PC-9 (cell line): ENCODE results near the gene MAP4K5. TPM values are rescaled to one million over a fixed set of nuclear protein-coding genes. Genes with fewer than 3 reads are reported as not detected.

Experiments used
- BruUV-seq: library from RNA; stranded (reverse); fragments of 400-500 nt; replicated peaks from 2 replicates; lab custom pipeline; 2021; lab: Mats Ljungman, UMichigan
- CTCF ChIA-PET: fragments of 300-600 bp; sonication (Branson Sonifier 250); formaldehyde crosslinking; loops from one replicate; lab custom pipeline; 2022; ENCODE audit warnings: antibody characterized with exemption; lab: Charles Lee
- POLR2A ChIA-PET: fragments of 300-600 bp; sonication (Branson Sonifier 250); formaldehyde crosslinking; loops from one replicate; lab custom pipeline; 2022; ENCODE audit warnings: antibody characterized with exemption; ENCODE audit not compliant: unreplicated experiment; lab: Charles Lee
- DNase-seq, 2 experiments: peaks; one replicate each; pipeline versions ENCODE4 v3.0.0 to v3.0.0-alpha.2; 2015 to 2022; ENCODE audit warnings: mixed read lengths in 1 of 2
- H2AFZ ChIP-seq: fragments of 200-600 bp; sonication (generic); 2 replicates; pipeline ENCODE4 v1.8.1; 2017; ENCODE audit warnings: antibody characterized with exemption
- H3F3A ChIP-seq: fragments of 200-600 bp; sonication (generic); 2 replicates; pipeline ENCODE4 v1.8.1; 2017; ENCODE audit warnings: antibody characterized with exemption, mild to moderate bottlenecking, low read depth; ENCODE audit not compliant: insufficient read depth
- H3K27ac ChIP-seq: fragments of 200-600 bp; sonication (generic); 2 replicates; pipeline ENCODE4 v1.6.1; 2016; ENCODE audit warnings: mixed run types
- H3K27me3 ChIP-seq: fragments of 200-600 bp; sonication (generic); 2 replicates; pipeline ENCODE4 v1.6.1; 2016; ENCODE audit warnings: low read depth, mixed run types; ENCODE audit not compliant: insufficient read depth
- H3K36me3 ChIP-seq: fragments of 200-600 bp; sonication (generic); 2 replicates; pipeline ENCODE4 v1.6.1; 2016; ENCODE audit warnings: low read depth, mixed run types
- H3K4me1 ChIP-seq: fragments of 200-600 bp; sonication (generic); replicated peaks from 2 replicates; pipeline ENCODE4 v1.6.1; 2016; ENCODE audit warnings: mixed run types; ENCODE audit not compliant: insufficient read depth
- H3K4me2 ChIP-seq: fragments of 200-600 bp; sonication (generic); 2 replicates; pipeline ENCODE4 v1.6.1; 2017; ENCODE audit warnings: mixed run types
- H3K4me3 ChIP-seq: fragments of 200-600 bp; sonication (generic); 2 replicates; pipeline ENCODE4 v1.6.1; 2016; ENCODE audit warnings: mixed run types
- H3K79me2 ChIP-seq: fragments of 200-600 bp; sonication (generic); 2 replicates; pipeline ENCODE4 v1.6.1; 2017; ENCODE audit warnings: low read depth, mixed run types
- H3K9me2 ChIP-seq: fragments of 200-600 bp; sonication (generic); 2 replicates; pipeline ENCODE4 v1.8.1; 2017; ENCODE audit warnings: mild to moderate bottlenecking; ENCODE audit not compliant: insufficient read depth
- H3K9me3 ChIP-seq: fragments of 200-600 bp; sonication (generic); 2 replicates; pipeline ENCODE4 v1.8.1; 2016; ENCODE audit warnings: low read depth; ENCODE audit not compliant: insufficient read depth
- H4K20me1 ChIP-seq: fragments of 200-600 bp; sonication (generic); 2 replicates; pipeline ENCODE4 v1.8.1; 2017; ENCODE audit not compliant: insufficient read depth
- CTCF ChIP-seq: fragments of 200-600 bp; sonication (generic); conservative IDR thresholded peaks from 2 replicates; pipeline ENCODE4 v1.6.1; 2017; ENCODE audit warnings: mixed run types, antibody characterized with exemption, mild to moderate bottlenecking, moderate library complexity
- EZH2 ChIP-seq: fragments of 200-600 bp; sonication (generic); IDR thresholded peaks from 2 replicates; pipeline ENCODE4 v1.8.0; 2017; ENCODE audit warnings: antibody characterized with exemption, low read depth
- intact Hi-C: fragments of 100-400 bp; cut with micrococcal nuclease; formaldehyde crosslinking; loops from one replicate; pipeline ENCODE4 v1.10.0; 2022; ENCODE audit not compliant: unreplicated experiment
- total RNA-seq: library from RNA; stranded (reverse); gene quantifications from 2 replicates; pipeline ENCODE4 v1.2.3, GENCODE V29; 2021

MAP4K5 gene
- total RNA-seq, 1 experiment from 2014 or later: 51.8 TPM

GRCh38 chr14:50488521-50488920 lies 43.8 kb downstream of the MAP4K5 start:
- H2AFZ ChIP-seq: no peak overlapping the region
- H3K9me2 ChIP-seq: no peaks in the 10 kb centered on the region
- ChIA-PET POLR2A (no interaction called here), CTCF (no interaction called here)
- H3F3A ChIP-seq: no peaks in the 10 kb centered on the region
- peaks cover 22% of the 10 kb centered on the region for H3K36me3 ChIP-seq
- H3K79me2 ChIP-seq: peaks cover 21% of the 10 kb centered on the region; the same call in 1 of the 2 replicates
- H3K27me3 ChIP-seq: no peaks in the 10 kb centered on the region
- H3K4me2 ChIP-seq: no peak overlapping the region
- no peaks in the 10 kb centered on the region; the same call in 1 of the 2 replicates for H3K9me3 ChIP-seq
- BruUV-seq: no TSS peak
- no peaks in the 10 kb centered on the region for H4K20me1 ChIP-seq
- TF ChIP-seq EZH2: no peak
- TF ChIP-seq CTCF: no peak
- DNase-seq: no peak
- no peak overlapping the region for H3K27ac ChIP-seq
- no peaks in the 10 kb centered on the region for H3K4me1 ChIP-seq
- intact Hi-C loops: no loop called here
- no peak overlapping the region for H3K4me3 ChIP-seq

GRCh38 chr14:50479041-50479440 lies 53.3 kb downstream of the MAP4K5 start:
- CTCF ChIA-PET: no interaction called here
- intact Hi-C loops: no loop called here
- peaks cover 17% of the 10 kb centered on the region for H3K9me3 ChIP-seq
- no peak for DNase-seq
- H4K20me1 ChIP-seq: no peaks in the 10 kb centered on the region
- no peak overlapping the region for H3K27ac ChIP-seq
- no peak overlapping the region for H2AFZ ChIP-seq
- H3K4me1 ChIP-seq: no peaks in the 10 kb centered on the region
- peaks cover 44% of the 10 kb centered on the region for H3K36me3 ChIP-seq
- H3F3A ChIP-seq: no peaks in the 10 kb centered on the region
- H3K79me2 ChIP-seq: no peaks in the 10 kb centered on the region
- POLR2A ChIA-PET: no interaction called here
- no peak for TF ChIP-seq EZH2
- TF ChIP-seq CTCF: no peak
- H3K4me2 ChIP-seq: no peak overlapping the region
- no TSS peak for BruUV-seq
- no peaks in the 10 kb centered on the region for H3K9me2 ChIP-seq
- no peaks in the 10 kb centered on the region for H3K27me3 ChIP-seq
- H3K4me3 ChIP-seq: no peak overlapping the region

GRCh38 chr14:50477760-50478159 lies 54.6 kb downstream of the MAP4K5 start:
- no peak overlapping the region for H3K27ac ChIP-seq
- no peaks in the 10 kb centered on the region for H3K4me1 ChIP-seq
- H3K27me3 ChIP-seq: no peaks in the 10 kb centered on the region
- H3K4me3 ChIP-seq: no peak overlapping the region
- intact Hi-C loops: no loop called here
- CTCF ChIA-PET: interaction anchor here (0.6 kb wide), 1 partner anchor 138 kb away, joined by 4 read pairs; no protein-coding TSS in a partner anchor
- no TSS peak for BruUV-seq
- H3F3A ChIP-seq: no peaks in the 10 kb centered on the region
- no peak overlapping the region for H2AFZ ChIP-seq
- no peak for DNase-seq
- H3K9me2 ChIP-seq: no peaks in the 10 kb centered on the region
- H3K9me3 ChIP-seq: peaks cover 28% of the 10 kb centered on the region
- no peaks in the 10 kb centered on the region for H4K20me1 ChIP-seq
- H3K4me2 ChIP-seq: no peak overlapping the region
- TF ChIP-seq EZH2 (no peak), CTCF (no peak)
- POLR2A ChIA-PET: no interaction called here
- no peaks in the 10 kb centered on the region for H3K79me2 ChIP-seq
- peaks cover 46% of the 10 kb centered on the region for H3K36me3 ChIP-seq
